Smooth muscle cell (in vitro differentiated cells): Measurements from ENCODE around the gene RCAN1. TPM values are rescaled to one million over a fixed set of nuclear protein-coding genes. Genes with fewer than 3 reads are reported as not detected.

Source experiments
- DNase-seq: peaks from one replicate; lab custom pipeline; 2025; ENCODE audit not compliant: unreplicated experiment; lab: John Stamatoyannopoulos, UW
- H2AFZ ChIP-seq: fragments of 200-600 bp; sonication (generic); 2 replicates; pipeline ENCODE4 v1.6.0; 2016; ENCODE audit warnings: antibody characterized with exemption, low read depth, mild to moderate bottlenecking
- H3F3A ChIP-seq: fragments of 200-600 bp; sonication (generic); 2 replicates; pipeline ENCODE4 v1.6.0; 2017; ENCODE audit warnings: antibody characterized with exemption, low read depth
- H3K27ac ChIP-seq: fragments of 200-600 bp; sonication (generic); 2 replicates; pipeline ENCODE4 v1.5.1; 2016; ENCODE audit warnings: low read depth, mild to moderate bottlenecking
- H3K27me3 ChIP-seq: fragments of 200-600 bp; sonication (generic); 2 replicates; pipeline ENCODE4 v1.6.1; 2016; ENCODE audit warnings: low read depth, mild to moderate bottlenecking
- H3K36me3 ChIP-seq: fragments of 200-600 bp; sonication (generic); 2 replicates; pipeline ENCODE4 v1.5.1; 2016; ENCODE audit warnings: low read depth
- H3K4me1 ChIP-seq: fragments of 200-600 bp; sonication (generic); 2 replicates; pipeline ENCODE4 v1.5.1; 2016; ENCODE audit warnings: low read depth
- H3K4me2 ChIP-seq: fragments of 200-600 bp; sonication (generic); 2 replicates; pipeline ENCODE4 v1.6.0; 2016; ENCODE audit warnings: mild to moderate bottlenecking
- H3K4me3 ChIP-seq: fragments of 200-600 bp; sonication (generic); 2 replicates; pipeline ENCODE4 v1.5.1; 2016; ENCODE audit warnings: mild to moderate bottlenecking
- H3K79me2 ChIP-seq: fragments of 200-600 bp; sonication (generic); 2 replicates; pipeline ENCODE4 v1.6.0; 2016; ENCODE audit warnings: low read depth, mild to moderate bottlenecking
- H3K9ac ChIP-seq: fragments of 200-600 bp; sonication (generic); 2 replicates; pipeline ENCODE4 v1.6.0; 2016; ENCODE audit warnings: low read depth
- H3K9me3 ChIP-seq: fragments of 200-600 bp; sonication (generic); replicated peaks from 2 replicates; pipeline ENCODE4 v1.5.1; 2016; ENCODE audit warnings: low read depth
- H4K20me1 ChIP-seq: fragments of 200-600 bp; sonication (generic); 2 replicates; pipeline ENCODE4 v1.6.0; 2016; ENCODE audit warnings: low read depth
- CTCF ChIP-seq: fragments of 200-600 bp; sonication (generic); IDR thresholded peaks from 2 replicates; pipeline ENCODE4 v1.5.1; 2017; ENCODE audit warnings: borderline replicate concordance, mild to moderate bottlenecking, antibody characterized with exemption; ENCODE audit not compliant: insufficient read depth, poor library complexity, severe bottlenecking
- WGBS: methylation state at CpG from one replicate; pipeline ENCODE4 v1.1.7; 2016; ENCODE audit warnings: low lambda C conversion rate; 5-methylcytosine and 5-hydroxymethylcytosine counted together
- polyA plus RNA-seq: library from polyadenylated mRNA; unstranded; fragments of >200 nt; fragmentation: Nextera tagmentation; extraction: Ambion mirVana; gene quantifications from 2 replicates; pipeline ENCODE4 v1.2.1, GENCODE V29; 2016
- total RNA-seq: library from RNA; depleted of rRNA; stranded (reverse); fragments of >200 nt; gene quantifications from 2 replicates; pipeline ENCODE4 v1.2.3, GENCODE V29; 2014

RCAN1 gene
- total and polyA plus RNA-seq, 2 experiments from 2014 or later = 77.3 to 155 TPM

GRCh38 chr21:34603710-34604057 lies 11.2 kb downstream of the RCAN1 start:
- Histone ChIP-seq H3K27me3 (no peaks in the 10 kb centered on the region), H3K4me2 (no peak overlapping the region), H3K27ac (no peak overlapping the region), H3K4me1 (no peaks in the 10 kb centered on the region), H4K20me1 (peaks cover 7% of the 10 kb centered on the region), H3K79me2 (no peaks in the 10 kb centered on the region), H2AFZ (no peak overlapping the region), H3K9me3 (no peaks in the 10 kb centered on the region), H3K4me3 (no peak overlapping the region), H3F3A (no peaks in the 10 kb centered on the region), H3K36me3 (no peaks in the 10 kb centered on the region), H3K9ac (no peak overlapping the region)
- no peak for TF ChIP-seq CTCF
- no peak for DNase-seq

GRCh38 chr21:34603002-34603709 lies 11.8 kb downstream of the RCAN1 start:
- no peak overlapping the region for H3K9ac ChIP-seq
- no peaks in the 10 kb centered on the region for H3K27me3 ChIP-seq
- no peaks in the 10 kb centered on the region for H3K4me1 ChIP-seq
- no peak overlapping the region for H2AFZ ChIP-seq
- no peak overlapping the region for H3K4me3 ChIP-seq
- no peaks in the 10 kb centered on the region for H3K9me3 ChIP-seq
- H3K4me2 ChIP-seq = no peak overlapping the region
- H3K79me2 ChIP-seq = no peaks in the 10 kb centered on the region
- H3K36me3 ChIP-seq = no peaks in the 10 kb centered on the region
- peak; percentile 76 for TF ChIP-seq CTCF
- DNase-seq = peak; percentile 35
- peaks cover 7% of the 10 kb centered on the region for H4K20me1 ChIP-seq
- no peak overlapping the region for H3K27ac ChIP-seq
- H3F3A ChIP-seq = no peaks in the 10 kb centered on the region
- 34% methylated on average over 19 of the region's 19 CpGs for WGBS

DNA sequence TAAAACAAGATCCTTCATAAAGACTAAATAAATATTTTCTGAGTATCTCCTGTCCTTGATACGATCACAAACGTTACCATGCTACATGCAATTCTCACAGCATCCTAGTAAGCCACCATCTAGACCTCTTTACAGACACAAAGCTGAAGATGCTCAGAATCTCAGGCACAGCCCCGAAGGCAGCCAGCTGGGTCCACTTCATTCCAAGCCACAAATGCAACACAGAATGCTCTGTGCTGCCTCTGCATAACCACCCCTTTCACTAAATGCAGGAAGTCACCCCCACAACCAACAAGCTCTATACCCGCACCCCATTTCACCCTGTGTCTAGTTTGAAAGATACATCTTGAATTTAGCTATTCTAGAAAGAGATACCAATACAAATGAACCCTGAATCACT lies 12.9 kb downstream of the RCAN1 start:
- H3K27ac ChIP-seq = no peak overlapping the region
- H3K4me3 ChIP-seq = no peak overlapping the region
- H3K79me2 ChIP-seq = no peaks in the 10 kb centered on the region
- H3K4me1 ChIP-seq = no peaks in the 10 kb centered on the region
- H3K9ac ChIP-seq = no peak overlapping the region
- H3K36me3 ChIP-seq = no peaks in the 10 kb centered on the region
- no peak overlapping the region for H2AFZ ChIP-seq
- H3F3A ChIP-seq = no peaks in the 10 kb centered on the region
- no peak for DNase-seq
- H3K27me3 ChIP-seq = no peaks in the 10 kb centered on the region
- no peak for TF ChIP-seq CTCF
- H4K20me1 ChIP-seq = peaks cover 7% of the 10 kb centered on the region
- WGBS = 90% methylated on average over 4 of the region's 4 CpGs
- no peaks in the 10 kb centered on the region for H3K9me3 ChIP-seq
- no peak overlapping the region for H3K4me2 ChIP-seq

DNA sequence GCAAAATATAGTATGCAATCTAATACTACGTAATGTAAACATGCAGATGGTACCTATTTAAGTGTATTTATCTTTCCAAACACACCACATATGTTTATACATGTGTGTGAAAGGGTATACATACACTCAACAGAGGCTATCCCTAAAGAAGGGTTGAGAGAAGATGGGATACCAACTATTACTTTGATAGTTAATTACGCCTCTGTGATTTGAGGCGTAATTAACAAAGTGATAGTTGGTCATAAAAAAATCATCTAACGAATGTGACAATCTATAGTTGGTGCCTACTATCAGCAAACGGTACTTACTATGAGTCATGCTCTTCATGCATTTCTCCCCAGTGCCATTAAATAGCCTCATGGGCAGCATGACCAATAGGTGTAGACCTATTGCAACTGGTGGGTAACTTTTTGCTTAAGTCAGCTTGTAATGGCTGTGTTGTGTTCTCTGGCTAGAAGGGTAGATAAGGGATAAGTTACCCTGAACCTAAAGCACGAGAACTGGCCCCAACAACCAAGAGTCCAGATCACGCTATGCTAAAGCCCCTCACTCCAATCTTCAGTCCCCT lies 15.3 kb downstream of the RCAN1 start:
- Histone ChIP-seq H3K36me3 (no peaks in the 10 kb centered on the region), H4K20me1 (peaks cover 7% of the 10 kb centered on the region), H3K4me1 (no peaks in the 10 kb centered on the region), H3K4me2 (no peak overlapping the region), H3F3A (no peaks in the 10 kb centered on the region), H2AFZ (no peak overlapping the region), H3K27me3 (no peaks in the 10 kb centered on the region), H3K27ac (no peak overlapping the region), H3K9me3 (no peaks in the 10 kb centered on the region), H3K79me2 (no peaks in the 10 kb centered on the region), H3K4me3 (no peak overlapping the region), H3K9ac (no peak overlapping the region)
- DNase-seq = no peak
- no peak for TF ChIP-seq CTCF
- WGBS = 79% methylated on average over 7 of the region's 7 CpGs
